Thyroid gland (tissue), 4 donors: ENCODE results near the gene UBE2Q1. TPM values are rescaled to one million over a fixed set of nuclear protein-coding genes. Genes with fewer than 3 reads are reported as not detected.

Source experiments
- DNase-seq, 2 donors: peaks; one replicate each; pipeline ENCODE4 v3.0.0-alpha.2; 2019
- H3K27ac ChIP-seq, 3 donors: fragments of 200-600 bp; sonication (generic); 1 replicate in 2 of 3; 2 replicates in 1 of 3; pipeline ENCODE4 v1.5.1; 2016 to 2019; ENCODE audit warnings: mild to moderate bottlenecking in 1 of 3, moderate library complexity in 1 of 3
- H3K27me3 ChIP-seq: fragments of 200-600 bp; sonication (generic); one replicate; pipeline ENCODE4 v1.5.1; 2019
- H3K36me3 ChIP-seq, 2 donors: fragments of 200-600 bp; sonication (generic); one replicate each; pipeline ENCODE4 v1.5.1; 2016 to 2019
- H3K4me1 ChIP-seq, 2 donors: fragments of 200-600 bp; sonication (generic); one replicate each; pipeline ENCODE4 v1.5.1; 2017 to 2019
- H3K4me3 ChIP-seq, 3 donors: fragments of 200-600 bp; sonication (generic); replicated peaks in 1 of 3; 1 replicate in 2 of 3; 2 replicates in 1 of 3; pipeline ENCODE4 v1.5.1; 2016; ENCODE audit warnings: mild to moderate bottlenecking in 1 of 3
- H3K9me3 ChIP-seq: fragments of 200-600 bp; sonication (generic); one replicate; pipeline ENCODE4 v1.5.1; 2017
- POLR2A ChIP-seq, 2 donors: fragments of 450-650 bp; IDR thresholded peaks; one replicate each; pipeline ENCODE4 v1.6.1; 2017; ENCODE audit warnings: antibody characterized with exemption in 2 of 2, mild to moderate bottlenecking in 2 of 2, moderate library complexity in 1 of 2
- WGBS, 2 donors: methylation state at CpG; one replicate each; pipeline ENCODE4 v1.1.5; 2017; 5-methylcytosine and 5-hydroxymethylcytosine counted together
- intact Hi-C: fragments of 100-400 bp; cut with DNase I; formaldehyde crosslinking; loops from one replicate; pipeline ENCODE4 v1.15.1; 2023
- total RNA-seq, 4 donors: library from RNA; depleted of rRNA; stranded (reverse); fragments of >200 nt; gene quantifications; one replicate each; pipeline ENCODE4 v1.2.3, GENCODE V29; 2016
- TF ChIP-seq, protein P1 (sequence below), 6 experiments: fragments of 200-600 bp in 3 of 6; fragments of 450-650 bp in 3 of 6; sonication (generic) in 3 of 6; IDR thresholded peaks; one replicate each; pipeline ENCODE4 v1.5.1; 2016 to 2019; ENCODE audit warnings: antibody characterized with exemption in 6 of 6, mild to moderate bottlenecking in 2 of 6, inconsistent platforms in 1 of 6, moderate library complexity in 1 of 6

The UBE2Q1 gene
- total RNA-seq, 4 donors from 2014 or later: 24.5 to 61.3 (median 28.7) TPM

DNA sequence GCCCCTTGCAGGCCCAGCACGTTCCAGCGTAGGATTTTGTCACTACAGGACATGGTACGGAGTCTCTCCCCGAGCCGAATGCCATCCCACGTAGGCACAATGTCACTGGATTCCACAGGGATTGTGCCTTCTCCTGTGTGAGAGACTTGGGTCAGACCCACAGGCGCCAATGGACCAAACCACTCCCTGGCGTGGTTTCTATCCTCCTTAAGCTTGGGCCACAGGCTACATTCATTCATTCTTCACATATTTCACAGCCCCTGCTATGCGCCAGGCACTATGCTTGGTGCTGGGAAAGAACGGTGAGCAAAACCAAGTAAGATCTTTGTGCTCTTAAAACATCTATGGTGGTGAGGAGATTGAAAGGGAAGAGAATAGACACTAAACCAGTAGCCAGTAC, 27.8 kb upstream of the UBE2Q1 start:
- peaks cover 96% of the 10 kb centered on the region in 2 donors for H3K36me3 ChIP-seq
- no peak for TF ChIP-seq POLR2A (IDR thresholded peaks at IDR 0.05)
- TF ChIP-seq, protein P1, sequence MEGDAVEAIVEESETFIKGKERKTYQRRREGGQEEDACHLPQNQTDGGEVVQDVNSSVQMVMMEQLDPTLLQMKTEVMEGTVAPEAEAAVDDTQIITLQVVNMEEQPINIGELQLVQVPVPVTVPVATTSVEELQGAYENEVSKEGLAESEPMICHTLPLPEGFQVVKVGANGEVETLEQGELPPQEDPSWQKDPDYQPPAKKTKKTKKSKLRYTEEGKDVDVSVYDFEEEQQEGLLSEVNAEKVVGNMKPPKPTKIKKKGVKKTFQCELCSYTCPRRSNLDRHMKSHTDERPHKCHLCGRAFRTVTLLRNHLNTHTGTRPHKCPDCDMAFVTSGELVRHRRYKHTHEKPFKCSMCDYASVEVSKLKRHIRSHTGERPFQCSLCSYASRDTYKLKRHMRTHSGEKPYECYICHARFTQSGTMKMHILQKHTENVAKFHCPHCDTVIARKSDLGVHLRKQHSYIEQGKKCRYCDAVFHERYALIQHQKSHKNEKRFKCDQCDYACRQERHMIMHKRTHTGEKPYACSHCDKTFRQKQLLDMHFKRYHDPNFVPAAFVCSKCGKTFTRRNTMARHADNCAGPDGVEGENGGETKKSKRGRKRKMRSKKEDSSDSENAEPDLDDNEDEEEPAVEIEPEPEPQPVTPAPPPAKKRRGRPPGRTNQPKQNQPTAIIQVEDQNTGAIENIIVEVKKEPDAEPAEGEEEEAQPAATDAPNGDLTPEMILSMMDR (IDR thresholded peaks at IDR 0.05): no peak
- no peaks in the 10 kb centered on the region for H3K4me1 ChIP-seq
- no peak for DNase-seq
- no peaks in the 10 kb centered on the region for H3K27me3 ChIP-seq
- no peaks in the 10 kb centered on the region for H3K9me3 ChIP-seq
- H3K27ac ChIP-seq: no peak overlapping the region
- intact Hi-C loops: no loop called here
- H3K4me3 ChIP-seq: no peak overlapping the region
- whole genome bisulfite sequencing, 2 donors: 91 to 93% methylated on average over 7 to 10 of the region's 10 CpGs

DNA sequence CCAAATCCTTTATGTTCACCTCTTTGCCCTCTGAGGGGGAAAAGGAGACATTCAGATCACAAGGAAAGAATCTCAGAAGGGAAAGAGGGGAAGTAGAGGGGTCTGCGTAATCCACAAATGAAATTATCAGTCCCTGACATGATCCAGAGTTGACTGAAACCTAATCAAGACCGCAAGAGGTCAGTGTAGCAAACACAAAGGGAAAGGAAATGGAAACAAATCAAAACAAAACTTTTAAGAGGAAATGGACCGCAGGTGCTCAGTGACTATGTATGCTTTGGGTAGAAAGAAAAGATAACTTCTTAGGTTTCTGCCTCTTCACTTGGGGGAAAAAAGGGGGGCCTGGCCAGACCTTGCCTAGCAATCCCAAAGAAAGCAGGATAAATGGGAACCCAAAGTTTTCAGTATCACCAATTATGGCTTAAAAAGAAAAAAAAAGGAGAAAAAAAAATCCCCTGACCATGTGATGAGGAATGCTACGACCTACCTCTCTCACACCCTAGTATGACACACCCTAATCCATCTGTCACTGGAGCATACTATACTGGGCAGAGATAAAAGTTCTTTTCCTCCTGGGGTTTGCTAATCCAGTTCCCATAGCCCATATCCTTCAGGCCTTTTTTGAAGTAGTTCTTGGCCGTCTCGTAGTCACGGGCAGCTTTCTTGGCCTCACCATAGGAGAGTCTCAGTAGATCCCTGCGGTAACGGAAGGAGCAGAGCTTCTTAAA, 26.0 kb upstream of the UBE2Q1 start:
- WGBS, 2 donors: 79 to 82% methylated on average over 9 of the region's 9 CpGs
- no peak for TF ChIP-seq POLR2A (IDR thresholded peaks at IDR 0.05)
- TF ChIP-seq, protein P1 (IDR thresholded peaks at IDR 0.05): no peak
- H3K27me3 ChIP-seq: no peaks in the 10 kb centered on the region
- no peaks in the 10 kb centered on the region for H3K4me1 ChIP-seq
- intact Hi-C loops: no loop called here
- H3K36me3 ChIP-seq: peaks cover 95 to 98% of the 10 kb centered on the region in 2 donors
- no peak overlapping the region for H3K27ac ChIP-seq
- no peak for DNase-seq
- H3K4me3 ChIP-seq: no peak overlapping the region
- H3K9me3 ChIP-seq: no peaks in the 10 kb centered on the region

DNA sequence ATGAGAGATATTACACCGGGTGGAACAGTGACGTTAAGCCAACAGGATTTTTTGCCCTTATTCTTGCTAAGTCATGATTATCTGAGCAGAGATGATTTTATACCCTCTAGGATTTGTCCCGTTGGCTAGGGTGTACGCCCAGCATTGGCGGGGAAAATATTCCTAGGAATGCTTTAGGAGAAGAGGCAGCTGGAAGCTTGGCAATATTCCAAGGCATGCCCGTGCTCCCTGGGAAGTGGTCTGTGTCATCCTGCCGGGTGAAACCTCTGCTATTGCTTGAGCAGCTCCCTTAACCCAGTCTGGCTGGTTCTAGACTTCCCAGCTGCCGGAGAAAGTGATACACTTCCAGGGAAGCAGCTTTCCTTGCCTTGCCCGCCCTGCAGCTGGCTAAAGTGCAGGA, 25.3 kb upstream of the UBE2Q1 start:
- Histone ChIP-seq H3K27me3 (no peaks in the 10 kb centered on the region), H3K4me1 (no peaks in the 10 kb centered on the region), H3K27ac (no peak overlapping the region), H3K4me3 (no peak overlapping the region), H3K9me3 (no peaks in the 10 kb centered on the region), H3K36me3 (peaks cover 88 to 95% of the 10 kb centered on the region in 2 donors)
- DNase-seq: no peak
- intact Hi-C loops: no loop called here
- WGBS, 2 donors: 73 to 80% methylated on average over 7 to 9 of the region's 9 CpGs
- TF ChIP-seq POLR2A (IDR thresholded peaks at IDR 0.05): no peak
- TF ChIP-seq, protein P1 (IDR thresholded peaks at IDR 0.05): no peak

DNA sequence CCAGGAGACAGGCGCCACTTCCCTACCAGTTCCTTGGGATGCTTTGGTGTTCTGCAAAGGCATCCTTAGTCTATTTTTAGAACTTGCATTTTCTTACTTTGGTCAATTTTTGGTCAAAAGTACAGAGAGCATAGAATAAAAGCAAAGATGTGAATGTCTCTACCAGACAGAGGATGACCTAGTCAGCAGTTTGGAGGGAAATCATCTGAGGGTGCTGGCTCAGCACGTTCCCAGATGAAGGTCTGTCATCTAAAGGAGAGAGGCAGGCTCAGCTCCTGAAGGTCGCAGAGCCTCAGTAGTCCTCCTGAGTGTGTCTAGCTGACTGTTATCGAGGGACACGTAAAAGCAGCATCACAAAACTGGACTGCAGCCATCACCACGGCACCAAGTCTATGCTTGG, 24.4 kb upstream of the UBE2Q1 start:
- intact Hi-C loops: no loop called here
- H3K9me3 ChIP-seq: no peaks in the 10 kb centered on the region
- 89 to 91% methylated on average over 6 of the region's 6 CpGs for WGBS, 2 donors
- no peak overlapping the region for H3K4me3 ChIP-seq
- peaks cover 79 to 86% of the 10 kb centered on the region in 2 donors for H3K36me3 ChIP-seq
- TF ChIP-seq, protein P1 (IDR thresholded peaks at IDR 0.05): no peak
- TF ChIP-seq POLR2A (IDR thresholded peaks at IDR 0.05): no peak
- H3K27ac ChIP-seq: no peak overlapping the region
- no peaks in the 10 kb centered on the region for H3K4me1 ChIP-seq
- no peaks in the 10 kb centered on the region for H3K27me3 ChIP-seq
- DNase-seq: no peak

DNA sequence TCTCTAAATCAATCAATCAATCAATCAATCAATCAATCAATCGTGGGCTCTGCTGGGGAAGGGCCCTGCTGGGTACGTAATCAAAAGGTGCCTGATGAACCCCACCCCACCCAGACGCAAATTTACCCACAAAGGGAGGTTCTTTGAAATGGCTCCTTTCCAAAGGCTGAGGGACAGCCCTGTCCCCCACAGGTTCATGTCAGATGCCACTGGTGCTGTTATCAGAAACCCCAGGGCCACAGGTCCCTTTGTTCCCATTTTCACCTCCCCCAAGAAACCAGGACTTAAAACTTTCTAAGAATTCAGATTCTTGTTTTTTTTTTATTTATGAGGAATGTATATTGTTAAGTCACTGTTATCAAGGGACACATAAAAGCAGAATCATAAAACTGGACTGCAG, 23.3 kb upstream of the UBE2Q1 start:
- no peak overlapping the region for H3K4me3 ChIP-seq
- no peak for DNase-seq
- intact Hi-C loops: no loop called here
- WGBS, 2 donors: 76 to 77% methylated on average over 3 of the region's 3 CpGs
- TF ChIP-seq, protein P1 (IDR thresholded peaks at IDR 0.05): no peak
- no peak for TF ChIP-seq POLR2A (IDR thresholded peaks at IDR 0.05)
- H3K4me1 ChIP-seq: no peaks in the 10 kb centered on the region
- H3K27me3 ChIP-seq: no peaks in the 10 kb centered on the region
- H3K27ac ChIP-seq: no peak overlapping the region
- H3K36me3 ChIP-seq: peaks cover 68 to 75% of the 10 kb centered on the region in 2 donors
- no peaks in the 10 kb centered on the region for H3K9me3 ChIP-seq
